ENCODE data around the gene GLCCI1.

- TF ChIP-seq GATA3 (IDR thresholded peaks at IDR 0.05; ENCODE audit: low read depth, low read length) (no peak), GATA2 (IDR thresholded peaks at IDR 0.05; ENCODE audit: low read depth, low read length) (no peak)
Measured at GRCh38 chr7:8133188-8133848, 164.7 kb downstream of the GLCCI1 start.

Measured in SH-SY5Y (cell line).